Measurements from ENCODE around the gene FAM227B. TPM values are rescaled to one million over a fixed set of nuclear protein-coding genes. Genes with fewer than 3 reads are reported as not detected.
"Not testable (repeated sequence)": the region's sequence is repeated elsewhere in the genome, so short reads cannot be mapped to it uniquely, and the experiment has no call there.

The FAM227B gene
- total RNA-seq, 1 experiment from 2014 or later = 2.3 TPM

GRCh38 chr15:49606594-49606993, 14.0 kb downstream of the FAM227B start:
- TF ChIP-seq CTCF (IDR thresholded peaks at IDR 0.05; ENCODE audit: insufficient read depth in 1 of 2, low read depth in 1 of 2, low read length in 1 of 2, severe bottlenecking in 1 of 2, unreplicated experiment in 1 of 2) = no peak
- H3K4me3 ChIP-seq (ENCODE audit: low read depth, low read length) = no peak overlapping the region
- Mint-ChIP-seq H3K4me1 (ENCODE audit: low read depth, unreplicated experiment) (no peaks in the 10 kb centered on the region), H3K27ac (ENCODE audit: unreplicated experiment) (no peak overlapping the region), H3K4me3 (ENCODE audit: unreplicated experiment) (no peak overlapping the region), H3K9me3 (ENCODE audit: unreplicated experiment) (peaks cover 9% of the 10 kb centered on the region), H3K36me3 (ENCODE audit: insufficient read depth, unreplicated experiment) (no peaks in the 10 kb centered on the region), H3K27me3 (ENCODE audit: insufficient read depth, unreplicated experiment) (peaks cover 3% of the 10 kb centered on the region)
- H3K27me3 ChIP-seq (replicated peaks; ENCODE audit: control insufficient read depth, insufficient read depth, low read length) = no peaks in the 10 kb centered on the region
- ChIA-PET POLR2A (no interaction called here), CTCF (no interaction called here)
- H3K36me3 ChIP-seq (ENCODE audit: control insufficient read depth, insufficient read depth, low read length) = no peaks in the 10 kb centered on the region
- H3K4me1 ChIP-seq = 0 out of 2 replicates have a peak, but pooled peaks cover 4% of the 10 kb centered on the region
- no TSS peak for BruUV-seq (replicated peaks)
- DNase-seq = no peak
- intact Hi-C loops (cut with micrococcal nuclease; ENCODE audit: unreplicated experiment) = no loop called here
- H3K9me3 ChIP-seq = no peaks in the 10 kb centered on the region

GRCh38 chr15:49605588-49605987, 15.0 kb downstream of the FAM227B start:
- TF ChIP-seq CTCF (IDR thresholded peaks at IDR 0.05; ENCODE audit: insufficient read depth in 1 of 2, low read depth in 1 of 2, low read length in 1 of 2, severe bottlenecking in 1 of 2, unreplicated experiment in 1 of 2) = no peak
- intact Hi-C loops (cut with micrococcal nuclease; ENCODE audit: unreplicated experiment) = no loop called here
- no TSS peak for BruUV-seq (replicated peaks)
- 0 out of 2 replicates have a peak, but pooled peaks cover 2% of the 10 kb centered on the region for H3K4me1 ChIP-seq
- ChIA-PET CTCF (no interaction called here), POLR2A (no interaction called here)
- Mint-ChIP-seq H3K9me3 (ENCODE audit: unreplicated experiment) (peaks cover 18% of the 10 kb centered on the region), H3K4me3 (ENCODE audit: unreplicated experiment) (no peak overlapping the region), H3K4me1 (ENCODE audit: low read depth, unreplicated experiment) (no peaks in the 10 kb centered on the region), H3K27me3 (ENCODE audit: insufficient read depth, unreplicated experiment) (peaks cover 3% of the 10 kb centered on the region), H3K36me3 (ENCODE audit: insufficient read depth, unreplicated experiment) (no peaks in the 10 kb centered on the region), H3K27ac (ENCODE audit: unreplicated experiment) (no peak overlapping the region)
- DNase-seq = no peak
- no peak overlapping the region for H3K4me3 ChIP-seq (ENCODE audit: low read depth, low read length)
- H3K36me3 ChIP-seq (ENCODE audit: control insufficient read depth, insufficient read depth, low read length) = no peaks in the 10 kb centered on the region
- H3K9me3 ChIP-seq = no peaks in the 10 kb centered on the region
- no peaks in the 10 kb centered on the region for H3K27me3 ChIP-seq (replicated peaks; ENCODE audit: control insufficient read depth, insufficient read depth, low read length)

- Mint-ChIP-seq H3K27ac (ENCODE audit: unreplicated experiment) (no peak overlapping the region), H3K4me1 (ENCODE audit: low read depth, unreplicated experiment) (no peaks in the 10 kb centered on the region), H3K27me3 (ENCODE audit: insufficient read depth, unreplicated experiment) (peaks cover 3% of the 10 kb centered on the region), H3K4me3 (ENCODE audit: unreplicated experiment) (no peak overlapping the region), H3K36me3 (ENCODE audit: insufficient read depth, unreplicated experiment) (no peaks in the 10 kb centered on the region), H3K9me3 (ENCODE audit: unreplicated experiment) (peaks cover 18% of the 10 kb centered on the region)
- DNase-seq = no peak
- ChIA-PET POLR2A (no interaction called here), CTCF (no interaction called here)
- Histone ChIP-seq H3K4me3 (ENCODE audit: low read depth, low read length) (no peak overlapping the region), H3K4me1 (no peaks in the 10 kb centered on the region), H3K36me3 (ENCODE audit: control insufficient read depth, insufficient read depth, low read length) (no peaks in the 10 kb centered on the region), H3K27me3 (replicated peaks; ENCODE audit: control insufficient read depth, insufficient read depth, low read length) (no peaks in the 10 kb centered on the region), H3K9me3 (no peaks in the 10 kb centered on the region)
- TF ChIP-seq CTCF (IDR thresholded peaks at IDR 0.05; ENCODE audit: insufficient read depth in 1 of 2, low read depth in 1 of 2, low read length in 1 of 2, severe bottlenecking in 1 of 2, unreplicated experiment in 1 of 2) = no peak
- intact Hi-C loops (cut with micrococcal nuclease; ENCODE audit: unreplicated experiment) = no loop called here
- BruUV-seq (replicated peaks) = no TSS peak
Observed at GRCh38 chr15:49604625-49605409, 15.8 kb downstream of the FAM227B start.

GRCh38 chr15:49592829-49593316, 27.7 kb downstream of the FAM227B start:
- H3K4me1 ChIP-seq = not testable (repeated sequence)

More at GRCh38 chr15:49592829-49593316, 27.7 kb downstream of the FAM227B start:
- H3K27ac Mint-ChIP-seq (ENCODE audit: unreplicated experiment); CTCF ChIA-PET; H3K27me3 Mint-ChIP-seq (ENCODE audit: insufficient read depth, unreplicated experiment); H3K4me3 ChIP-seq (ENCODE audit: low read depth, low read length); H3K4me1 Mint-ChIP-seq (ENCODE audit: low read depth, unreplicated experiment); H3K36me3 Mint-ChIP-seq (ENCODE audit: insufficient read depth, unreplicated experiment); H3K36me3 ChIP-seq (ENCODE audit: control insufficient read depth, insufficient read depth, low read length); intact Hi-C loops (cut with micrococcal nuclease; ENCODE audit: unreplicated experiment); BruUV-seq (replicated peaks); H3K9me3 ChIP-seq; H3K9me3 Mint-ChIP-seq (ENCODE audit: unreplicated experiment); H3K27me3 ChIP-seq (replicated peaks; ENCODE audit: control insufficient read depth, insufficient read depth, low read length); POLR2A ChIA-PET; H3K4me3 Mint-ChIP-seq (ENCODE audit: unreplicated experiment): not testable (repeated sequence)
- DNase-seq = peak in 1 of 2 experiments; percentile 31

All from Caco-2 (cell line).